HEK293T (cell line): ENCODE measurements around the gene CDH10.

Source experiments
- FOXM1 ChIP-seq: fragments of 450-650 bp; IDR thresholded peaks from 2 replicates; pipeline ENCODE4 v1.6.1; 2017; ENCODE audit warnings: mild to moderate bottlenecking, borderline replicate concordance
- TARDBP ChIP-seq: fragments of 450-650 bp; IDR thresholded peaks from 2 replicates; pipeline ENCODE4 v1.6.1; 2016

GRCh38 chr5:24547132-24547531 lies 97.6 kb downstream of the CDH10 start:
- no peak for TF ChIP-seq TARDBP
- TF ChIP-seq FOXM1: no peak
